Activated T-helper 1 cell treated with anti-CD3 and anti-CD28 coated beads, Interleukin-12 subunit alpha, Interleukin-12 subunit beta, Interleukin-2, Interleukin-4 antibody, amounts not matched to agents 30 ng/mL and 10 ng/mL and 1 ng/mL, durations not matched to agents 14 hours and 24 hours and 36 hours (primary cell): ENCODE data around the gene FIGNL1. TPM values are rescaled to one million over a fixed set of nuclear protein-coding genes. Genes with fewer than 3 reads are reported as not detected.

Experiments
- DNase-seq: peaks from one replicate; pipeline ENCODE4 v3.0.0; 2021; ENCODE audit warnings: low spot score
- H3K27ac Mint-ChIP-seq: one replicate; pipeline ENCODE4 v1.8.0; 2021; ENCODE audit warnings: mild to moderate bottlenecking, mixed read lengths
- H3K27me3 Mint-ChIP-seq: one replicate; pipeline ENCODE4 v1.8.0; 2022; ENCODE audit warnings: mild to moderate bottlenecking, moderate library complexity, mixed read lengths; ENCODE audit not compliant: insufficient read depth
- H3K36me3 Mint-ChIP-seq: one replicate; pipeline ENCODE4 v1.8.0; 2021; ENCODE audit warnings: low read depth, mixed read lengths
- H3K4me1 Mint-ChIP-seq: one replicate; pipeline ENCODE4 v1.8.0; 2021; ENCODE audit warnings: low read depth, mixed read lengths
- H3K4me3 Mint-ChIP-seq: one replicate; pipeline ENCODE4 v1.8.0; 2021; ENCODE audit warnings: mild to moderate bottlenecking, moderate library complexity, mixed read lengths
- H3K9me3 Mint-ChIP-seq: one replicate; pipeline ENCODE4 v1.8.0; 2021; ENCODE audit warnings: mixed read lengths
- intact Hi-C: fragments of 100-400 bp; cut with micrococcal nuclease; formaldehyde crosslinking; loops from one replicate; pipeline ENCODE4 v1.15.1; 2024
- total RNA-seq: library from RNA; stranded (reverse); gene quantifications from 2 replicates; pipeline ENCODE4 v1.2.3, GENCODE V29; 2022

The FIGNL1 gene
- total RNA-seq, 1 donor from 2014 or later: 45.4 TPM

- H3K4me1 Mint-ChIP-seq: no peaks in the 10 kb centered on the region
- intact Hi-C loops: no loop called here
- peaks cover 30% of the 10 kb centered on the region for H3K27me3 Mint-ChIP-seq
- H3K4me3 Mint-ChIP-seq: no peak overlapping the region
- no peaks in the 10 kb centered on the region for H3K9me3 Mint-ChIP-seq
- no peaks in the 10 kb centered on the region for H3K36me3 Mint-ChIP-seq
- DNase-seq: no peak
- no peak overlapping the region for H3K27ac Mint-ChIP-seq
These were observed 29.8 kb upstream of the FIGNL1 start for GRCh38 chr7:50479743-50480517.

GRCh38 chr7:50477640-50478039, 27.5 kb upstream of the FIGNL1 start:
- Mint-ChIP-seq H3K4me3 (no peak overlapping the region), H3K4me1 (no peaks in the 10 kb centered on the region), H3K27ac (no peak overlapping the region), H3K27me3 (peaks cover 26% of the 10 kb centered on the region), H3K9me3 (no peaks in the 10 kb centered on the region), H3K36me3 (no peaks in the 10 kb centered on the region)
- intact Hi-C loops: no loop called here
- DNase-seq: no peak

GRCh38 chr7:50476953-50477625, 26.9 kb upstream of the FIGNL1 start:
- Mint-ChIP-seq H3K27ac (no peak overlapping the region), H3K4me1 (no peaks in the 10 kb centered on the region), H3K9me3 (no peaks in the 10 kb centered on the region), H3K4me3 (no peak overlapping the region), H3K36me3 (no peaks in the 10 kb centered on the region), H3K27me3 (peaks cover 26% of the 10 kb centered on the region)
- intact Hi-C loops: no loop called here
- no peak for DNase-seq

GRCh38 chr7:50475340-50475739, 25.2 kb upstream of the FIGNL1 start:
- Mint-ChIP-seq H3K4me3 (no peak overlapping the region), H3K4me1 (no peaks in the 10 kb centered on the region), H3K9me3 (no peaks in the 10 kb centered on the region), H3K27me3 (peaks cover 20% of the 10 kb centered on the region), H3K27ac (no peak overlapping the region), H3K36me3 (no peaks in the 10 kb centered on the region)
- no peak for DNase-seq
- intact Hi-C loops: no loop called here

GRCh38 chr7:50474382-50475160, 24.4 kb upstream of the FIGNL1 start:
- Mint-ChIP-seq H3K4me1 (no peaks in the 10 kb centered on the region), H3K9me3 (no peaks in the 10 kb centered on the region), H3K27ac (no peak overlapping the region), H3K4me3 (no peak overlapping the region), H3K36me3 (no peaks in the 10 kb centered on the region), H3K27me3 (peaks cover 17% of the 10 kb centered on the region)
- DNase-seq: no peak
- intact Hi-C loops: no loop called here

- no peaks in the 10 kb centered on the region for H3K4me1 Mint-ChIP-seq
- no peaks in the 10 kb centered on the region for H3K9me3 Mint-ChIP-seq
- no peak overlapping the region for H3K4me3 Mint-ChIP-seq
- H3K27me3 Mint-ChIP-seq: peaks cover 19% of the 10 kb centered on the region
- H3K36me3 Mint-ChIP-seq: no peaks in the 10 kb centered on the region
- DNase-seq: no peak
- H3K27ac Mint-ChIP-seq: no peak overlapping the region
- intact Hi-C loops: no loop called here
These were observed 23.4 kb upstream of the FIGNL1 start for GRCh38 chr7:50473531-50473930.

GRCh38 chr7:50472427-50472826, 22.3 kb upstream of the FIGNL1 start:
- intact Hi-C loops: no loop called here
- H3K4me3 Mint-ChIP-seq: no peak overlapping the region

GRCh38 chr7:50471970-50472369, 21.8 kb upstream of the FIGNL1 start:
- Mint-ChIP-seq H3K36me3 (no peaks in the 10 kb centered on the region), H3K27ac (no peak overlapping the region), H3K4me1 (peaks cover 12% of the 10 kb centered on the region), H3K27me3 (peaks cover 15% of the 10 kb centered on the region), H3K4me3 (no peak overlapping the region), H3K9me3 (no peaks in the 10 kb centered on the region)
- intact Hi-C loops: no loop called here
- no peak for DNase-seq

More at GRCh38 chr7:50472427-50472826, 22.3 kb upstream of the FIGNL1 start:
- DNase-seq: no peak
- Mint-ChIP-seq H3K36me3 (no peaks in the 10 kb centered on the region), H3K27me3 (peaks cover 17% of the 10 kb centered on the region), H3K9me3 (no peaks in the 10 kb centered on the region), H3K4me1 (peaks cover 10% of the 10 kb centered on the region), H3K27ac (no peak overlapping the region)

GRCh38 chr7:50470250-50471163, 20.4 kb upstream of the FIGNL1 start:
- no peak for DNase-seq
- Mint-ChIP-seq H3K4me1 (peaks cover 12% of the 10 kb centered on the region), H3K9me3 (no peaks in the 10 kb centered on the region), H3K27ac (no peak overlapping the region), H3K36me3 (no peaks in the 10 kb centered on the region), H3K27me3 (peaks cover 11% of the 10 kb centered on the region), H3K4me3 (no peak overlapping the region)
- intact Hi-C loops: no loop called here

- intact Hi-C loops: loop anchor here (2.0 kb wide), 1 partner anchor 326 kb away; no protein-coding TSS in a partner anchor
- no peak overlapping the region for H3K4me3 Mint-ChIP-seq
These were observed 19.0 kb upstream of the FIGNL1 start for GRCh38 chr7:50469181-50469580.

GRCh38 chr7:50467817-50468610, 17.9 kb upstream of the FIGNL1 start:
- no peak overlapping the region for H3K4me3 Mint-ChIP-seq
- intact Hi-C loops: loop anchor here (1.0 to 2.0 kb wide), 8 partner anchors 19 to 693 kb away; no protein-coding TSS in a partner anchor
- no peak overlapping the region for H3K27ac Mint-ChIP-seq

More at GRCh38 chr7:50469181-50469580, 19.0 kb upstream of the FIGNL1 start:
- Mint-ChIP-seq H3K27me3 (peaks cover 13% of the 10 kb centered on the region), H3K36me3 (no peaks in the 10 kb centered on the region), H3K4me1 (peaks cover 12% of the 10 kb centered on the region), H3K27ac (no peak overlapping the region), H3K9me3 (no peaks in the 10 kb centered on the region)
- DNase-seq: no peak

More at GRCh38 chr7:50467817-50468610, 17.9 kb upstream of the FIGNL1 start:
- no peaks in the 10 kb centered on the region for H3K9me3 Mint-ChIP-seq
- H3K36me3 Mint-ChIP-seq: no peaks in the 10 kb centered on the region
- peaks cover 12% of the 10 kb centered on the region for H3K27me3 Mint-ChIP-seq
- H3K4me1 Mint-ChIP-seq: peaks cover 12% of the 10 kb centered on the region
- DNase-seq: peak; percentile 69
